ENCODE results near the gene THOP1.

THOP1 gene

DNA sequence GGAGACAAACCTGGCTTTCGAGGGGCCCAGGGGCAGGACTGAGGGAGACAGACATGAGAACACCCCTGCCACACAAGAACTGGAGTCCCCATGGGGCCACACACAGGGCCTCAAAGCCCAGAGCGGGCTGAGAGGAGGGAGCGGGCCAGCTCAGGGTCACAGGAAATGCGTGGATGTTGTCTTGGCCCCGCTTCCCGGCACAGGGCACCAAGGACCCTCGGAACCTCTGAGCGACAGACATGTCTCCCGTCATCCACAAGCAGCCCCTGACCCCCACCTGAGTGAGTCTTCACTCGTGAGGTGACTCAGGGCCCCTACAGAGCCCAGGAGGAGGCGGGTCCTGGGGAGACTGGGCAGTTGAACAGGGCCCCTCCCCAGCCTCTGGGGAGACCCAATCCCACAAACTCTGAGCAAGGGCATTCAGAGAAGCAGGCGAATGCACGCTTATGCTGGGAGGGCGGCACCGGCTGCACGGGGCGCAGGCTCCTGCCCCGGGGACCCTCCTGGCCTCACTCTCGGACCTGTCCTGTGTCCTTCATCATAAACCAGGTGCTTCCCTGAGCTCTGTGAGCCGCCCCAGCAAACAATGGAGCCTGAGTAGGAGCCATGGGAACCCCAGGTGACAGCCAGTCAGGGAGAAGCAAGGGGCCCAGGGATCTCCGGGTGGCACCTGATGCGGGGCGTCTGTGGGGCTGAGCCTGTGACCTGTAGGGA, 22.4 kb upstream of the THOP1 start:
- DNase-seq, result no peak

DNA sequence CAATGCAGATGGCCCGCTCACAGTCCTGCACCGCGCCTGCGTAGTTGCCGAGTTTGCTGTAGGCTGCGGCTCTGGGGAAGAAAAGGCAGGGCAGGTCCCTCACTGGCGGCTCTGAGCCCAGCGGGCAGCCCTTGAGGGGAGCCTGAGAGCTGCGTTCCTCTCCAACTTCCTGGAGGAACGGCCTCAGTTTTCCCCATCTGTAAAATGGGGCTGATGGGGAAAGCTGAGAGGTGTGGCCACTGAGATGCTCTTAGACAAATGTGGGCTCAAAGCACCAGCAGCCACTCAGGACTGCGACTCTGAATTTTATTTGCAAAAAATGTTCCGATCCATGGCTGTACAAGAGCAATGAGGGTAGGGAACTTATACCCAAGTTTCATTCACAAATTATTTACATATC, 21.6 kb upstream of the THOP1 start:
- DNase-seq, result no peak

DNA sequence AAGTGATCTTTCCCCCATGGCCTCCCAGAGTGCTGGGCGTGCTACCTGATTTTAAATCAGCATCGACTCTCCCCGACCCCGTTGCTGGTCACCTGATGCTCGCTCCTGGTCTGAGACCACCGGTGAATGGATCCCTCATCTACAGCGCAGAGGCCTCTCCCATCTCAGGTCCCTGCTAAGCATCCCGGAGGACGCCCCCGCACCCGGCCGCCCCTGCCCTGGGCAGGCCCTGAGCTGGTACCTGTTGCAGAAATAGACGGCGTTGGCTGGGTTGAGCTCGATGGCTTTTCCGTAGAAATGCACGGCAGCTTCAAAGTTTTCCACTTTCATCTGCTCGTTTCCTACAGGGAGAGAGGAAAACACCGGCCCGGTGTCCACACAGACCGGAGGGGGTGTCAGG, 20.4 kb upstream of the THOP1 start:
- no peak for DNase-seq

DNA sequence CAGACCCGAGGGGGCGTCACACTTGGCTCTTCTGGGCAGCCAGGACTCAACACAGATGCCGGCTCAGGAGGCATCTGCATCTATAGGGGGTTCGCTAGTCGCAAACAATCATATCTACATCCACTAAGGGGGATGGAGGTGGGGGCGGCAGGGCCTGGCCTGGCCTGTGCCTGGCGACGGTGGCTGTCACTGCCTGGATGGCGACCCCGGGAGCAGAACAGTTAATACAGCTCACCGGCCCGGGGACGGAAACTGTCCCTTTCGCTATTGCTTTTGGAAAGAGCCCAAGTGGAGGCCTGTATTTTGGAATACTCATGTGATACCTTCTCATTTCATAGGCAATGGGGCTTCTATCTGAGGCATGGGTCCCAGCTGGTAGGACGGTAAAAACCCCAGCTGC, 19.9 kb upstream of the THOP1 start:
- no peak for DNase-seq

DNA sequence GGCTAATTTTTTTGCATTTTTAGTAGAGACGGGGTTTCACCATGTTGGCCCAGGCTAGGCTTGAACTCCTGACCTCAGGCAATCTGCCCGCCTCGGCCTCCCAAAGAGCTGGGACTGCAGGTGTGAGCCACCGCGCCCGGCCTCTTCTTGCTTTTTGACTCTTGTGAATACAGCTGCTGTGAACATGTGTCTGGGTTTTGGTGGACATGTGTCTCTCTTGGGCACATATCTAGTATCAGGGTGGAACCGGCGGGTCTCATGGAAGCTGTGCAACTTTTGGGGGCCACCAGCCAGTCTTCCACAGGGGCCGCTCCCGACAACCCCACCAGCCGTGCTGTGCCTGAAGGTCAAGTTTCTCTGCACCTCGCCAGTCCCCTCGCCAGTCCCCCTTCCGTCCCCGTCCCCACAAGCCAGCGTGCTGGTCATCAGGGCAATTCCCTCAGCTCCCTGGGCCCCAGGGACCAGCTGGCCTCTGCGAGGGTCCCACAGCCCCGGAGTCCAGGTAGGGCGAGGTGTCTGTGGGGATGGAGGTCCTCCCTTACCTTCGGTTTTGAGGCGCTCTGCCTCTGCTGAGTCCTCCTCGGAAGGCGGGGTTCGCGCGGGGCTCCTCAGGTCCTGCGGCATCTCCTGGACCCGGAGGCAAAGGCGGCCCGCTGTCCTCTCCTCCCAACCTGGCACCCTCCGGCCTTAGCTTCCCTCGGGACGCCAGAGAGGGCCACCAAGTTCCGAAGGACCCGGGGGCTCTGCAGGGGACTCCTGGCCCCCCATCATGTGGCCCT, 18.5 kb upstream of the THOP1 start:
- DNase-seq, result no peak

DNA sequence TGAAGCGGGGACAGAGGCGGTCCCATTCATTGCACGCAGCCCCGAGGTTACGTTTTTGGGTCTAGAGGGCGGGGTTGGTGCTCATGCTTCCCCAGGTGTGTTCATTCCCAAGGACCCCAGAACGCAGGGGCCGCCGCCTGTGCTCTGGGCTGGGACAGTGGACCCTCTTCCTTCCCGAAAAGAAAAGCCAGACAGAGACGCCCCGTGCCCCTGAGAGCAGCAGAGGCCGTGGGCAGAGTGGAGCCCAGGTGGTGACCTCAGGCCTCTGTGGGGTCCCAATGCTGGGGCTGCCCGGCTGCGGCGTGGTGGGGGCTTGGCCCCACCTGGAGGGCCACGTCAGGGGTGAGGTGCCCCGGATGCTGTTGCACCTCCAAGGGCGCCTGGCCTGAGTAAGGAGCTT, 17.6 kb upstream of the THOP1 start:
- DNase-seq, result no peak

DNA sequence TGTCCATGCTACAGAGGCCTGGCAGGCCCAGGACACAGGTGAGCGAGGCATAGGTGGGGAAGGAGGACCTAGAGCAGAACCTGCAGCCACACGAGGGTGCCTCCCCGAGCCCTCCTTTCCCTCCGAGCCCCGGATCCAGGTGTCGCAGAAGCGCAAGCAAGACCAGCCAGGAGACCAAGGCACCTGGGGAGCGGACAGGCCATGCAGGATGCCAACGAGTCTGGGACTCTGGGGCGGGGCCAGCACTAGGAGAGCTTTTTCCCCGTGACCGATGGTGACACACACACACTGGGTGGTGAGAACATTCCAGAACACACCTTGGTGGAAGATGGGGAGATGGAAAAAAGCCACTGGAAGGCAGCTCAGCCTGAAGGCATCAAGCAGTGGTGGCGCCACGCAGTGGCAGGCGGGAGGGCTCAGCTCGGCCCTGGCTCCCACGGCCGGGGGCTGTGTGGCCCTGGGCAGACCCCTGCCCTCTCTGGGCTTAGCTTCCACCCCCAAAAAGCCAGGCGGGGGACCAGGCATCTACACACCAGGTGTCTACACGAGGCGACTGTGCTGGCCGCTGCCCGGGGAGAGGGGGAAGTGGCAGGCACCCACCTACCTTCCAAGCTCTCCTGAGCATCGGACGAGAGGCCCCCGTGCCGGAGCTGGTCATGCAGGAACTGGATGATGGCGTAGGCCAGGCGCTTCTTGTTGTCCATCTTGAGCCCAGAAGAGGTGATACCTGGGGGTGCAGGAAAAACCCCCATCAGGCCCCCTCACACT, 16.8 kb upstream of the THOP1 start:
- no peak for DNase-seq

DNA sequence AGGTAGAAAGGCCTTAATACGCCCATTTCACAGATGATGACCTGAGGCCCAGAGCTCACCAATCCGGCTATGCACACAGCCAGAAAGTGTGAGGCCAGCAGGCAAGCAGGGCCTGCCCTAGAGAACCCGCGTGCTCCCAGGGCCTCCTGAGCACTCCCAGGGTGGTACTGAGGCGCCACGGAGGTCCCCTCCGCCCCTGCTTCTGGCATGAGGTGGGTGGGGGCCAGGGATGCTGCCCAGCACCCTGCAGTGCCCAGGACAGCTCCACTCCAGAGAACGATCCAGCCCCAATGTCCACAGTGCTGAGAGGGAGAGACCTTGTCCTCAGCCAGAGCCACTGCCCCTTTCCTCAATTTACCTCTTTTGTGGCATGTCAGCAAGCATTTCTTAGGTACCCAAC, 16.1 kb upstream of the THOP1 start:
- DNase-seq, result no peak

DNA sequence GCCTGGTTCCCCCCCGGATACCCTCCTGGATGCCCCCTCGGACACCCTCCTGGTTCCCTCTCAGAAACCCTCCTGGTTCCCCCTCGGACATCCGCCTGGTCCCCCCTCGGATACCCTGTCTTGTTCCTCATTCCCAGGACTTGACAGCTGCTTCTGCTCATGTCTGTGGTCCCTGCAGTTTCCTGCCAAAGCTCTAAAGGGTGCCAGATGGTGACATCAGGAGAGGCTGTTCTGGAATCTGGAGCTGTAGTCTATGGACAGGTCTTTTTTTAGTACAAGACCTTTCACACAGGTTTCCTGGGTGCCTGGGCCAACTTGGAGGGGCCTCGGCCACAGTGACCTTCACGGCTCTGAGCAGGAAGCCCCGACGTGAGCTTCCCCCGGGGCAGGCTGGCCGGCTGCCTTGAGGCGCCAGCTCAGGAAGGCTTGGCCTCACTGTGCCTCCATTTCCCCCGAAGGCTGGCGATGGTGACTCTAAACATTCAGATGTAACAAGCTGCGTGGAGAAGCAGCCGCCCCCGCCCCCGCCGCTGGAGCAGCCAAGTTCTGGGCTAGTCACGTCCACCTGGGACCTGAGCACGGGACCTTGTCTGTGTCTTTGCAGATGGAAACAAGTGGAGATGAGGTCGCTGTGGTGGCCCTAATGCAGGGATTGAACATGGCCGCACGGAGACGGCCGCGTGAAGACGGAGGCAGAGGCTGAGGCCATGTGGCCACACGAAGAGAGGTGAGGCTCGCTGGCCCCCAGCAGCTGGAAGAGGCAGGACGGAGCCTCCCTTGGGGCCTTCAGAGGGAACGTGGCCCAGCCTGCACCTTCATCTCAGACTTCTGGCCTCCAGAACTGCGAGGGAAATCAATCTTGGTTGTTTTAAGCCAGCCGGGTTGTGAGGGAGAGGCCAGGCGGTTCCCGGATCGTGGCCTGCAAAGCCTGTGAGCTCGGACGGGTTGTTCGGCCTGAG, 15.0 kb upstream of the THOP1 start:
- no peak for DNase-seq

DNA sequence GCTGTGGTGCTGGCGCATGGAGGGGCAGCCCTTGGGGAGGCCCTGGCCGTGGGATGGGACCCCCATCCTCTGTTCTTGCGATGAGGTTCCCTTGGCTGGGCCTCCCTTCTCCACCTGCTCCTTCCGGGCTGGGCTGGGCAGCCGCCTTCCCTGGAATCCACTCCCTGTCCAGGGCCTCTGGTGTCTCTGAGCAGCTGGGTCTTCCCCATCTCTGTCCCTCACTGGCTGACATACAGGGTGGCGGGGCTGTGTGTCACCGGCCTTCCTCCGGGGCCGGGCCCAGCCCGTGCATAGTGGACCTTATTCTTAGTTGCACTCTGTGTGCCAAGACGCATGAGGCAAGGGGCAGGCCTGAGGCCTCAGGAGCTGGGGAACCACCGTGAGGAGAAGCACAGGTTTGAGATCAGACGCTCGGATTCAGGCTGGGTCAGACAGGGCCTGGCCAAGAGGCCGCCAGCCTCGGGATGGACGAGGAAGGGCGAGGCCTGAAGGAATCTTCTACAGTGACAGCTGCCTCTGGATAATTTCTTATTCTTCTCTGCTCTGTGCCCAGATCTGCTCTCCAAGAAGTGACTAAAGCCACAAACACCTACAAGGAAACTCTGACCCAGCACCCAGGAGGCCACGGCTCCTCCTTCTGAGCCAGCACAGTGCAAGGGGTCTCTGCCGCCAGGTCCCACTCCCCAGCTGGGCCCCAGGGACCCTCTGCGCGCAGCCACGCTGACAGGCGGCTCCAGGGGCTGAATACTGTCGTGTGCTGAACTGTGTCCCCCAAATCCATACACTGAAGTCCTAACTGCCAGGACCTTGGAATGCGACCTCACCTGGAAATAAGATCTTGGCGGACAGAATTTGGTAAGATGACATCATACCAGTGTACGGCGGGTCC, 13.3 kb upstream of the THOP1 start:
- no peak for DNase-seq

DNA sequence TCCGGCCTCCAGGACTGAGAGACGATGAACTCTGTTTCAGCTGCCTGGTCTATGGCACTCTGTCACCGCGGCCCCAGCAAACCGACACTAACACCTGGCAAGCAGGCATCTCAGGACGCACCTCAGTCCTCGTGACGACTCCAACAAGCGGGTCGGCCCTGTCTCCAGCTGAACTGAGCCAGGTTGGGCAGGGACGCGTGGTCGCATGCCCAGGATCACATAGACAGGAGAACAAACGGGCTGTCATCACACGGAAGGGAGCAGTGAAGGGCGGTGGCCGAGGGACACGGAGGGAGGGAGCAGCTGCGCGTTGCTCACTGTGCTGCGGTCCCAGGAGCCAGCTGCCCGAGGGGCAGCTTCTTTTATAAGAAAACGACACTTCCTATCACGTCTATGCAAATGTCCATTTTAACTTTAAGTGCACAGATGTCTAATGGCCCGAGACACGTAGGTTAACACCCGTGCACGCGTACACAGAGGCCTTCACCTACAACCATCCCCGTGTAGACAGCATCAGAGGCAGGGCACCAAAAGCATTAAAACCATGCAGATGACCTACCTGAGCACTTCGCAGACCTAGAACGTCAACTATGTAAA, 11.1 kb upstream of the THOP1 start:
- DNase-seq, result no peak

DNA sequence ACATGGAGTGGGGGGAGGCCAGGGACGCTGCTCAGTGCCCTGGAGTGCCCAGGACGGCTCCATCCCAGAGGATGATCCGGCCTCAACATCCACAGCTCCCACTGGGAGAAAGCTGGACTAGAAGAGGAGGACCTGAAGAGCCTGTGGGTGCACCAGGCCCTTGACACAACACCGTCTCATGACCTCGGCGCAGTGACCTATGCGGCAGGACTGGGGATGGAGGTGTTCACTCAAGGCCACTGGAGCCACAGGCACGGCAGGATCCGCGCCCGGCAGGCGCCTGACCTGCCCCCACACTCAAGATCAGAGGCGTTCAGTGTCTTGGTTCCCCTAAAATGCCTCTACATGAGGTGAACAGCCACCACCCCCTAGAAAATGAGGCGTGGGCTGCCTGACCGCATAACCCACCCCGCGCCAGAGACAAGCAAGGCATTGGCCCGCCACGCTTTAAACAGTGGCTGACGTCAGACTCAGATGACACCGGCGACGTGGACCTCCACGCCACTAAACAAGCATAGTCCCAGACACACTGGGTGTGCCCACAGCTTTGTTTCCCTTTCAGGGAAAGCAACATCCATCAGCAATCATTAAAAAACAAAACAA, 10.2 kb upstream of the THOP1 start:
- no peak for DNase-seq

DNA sequence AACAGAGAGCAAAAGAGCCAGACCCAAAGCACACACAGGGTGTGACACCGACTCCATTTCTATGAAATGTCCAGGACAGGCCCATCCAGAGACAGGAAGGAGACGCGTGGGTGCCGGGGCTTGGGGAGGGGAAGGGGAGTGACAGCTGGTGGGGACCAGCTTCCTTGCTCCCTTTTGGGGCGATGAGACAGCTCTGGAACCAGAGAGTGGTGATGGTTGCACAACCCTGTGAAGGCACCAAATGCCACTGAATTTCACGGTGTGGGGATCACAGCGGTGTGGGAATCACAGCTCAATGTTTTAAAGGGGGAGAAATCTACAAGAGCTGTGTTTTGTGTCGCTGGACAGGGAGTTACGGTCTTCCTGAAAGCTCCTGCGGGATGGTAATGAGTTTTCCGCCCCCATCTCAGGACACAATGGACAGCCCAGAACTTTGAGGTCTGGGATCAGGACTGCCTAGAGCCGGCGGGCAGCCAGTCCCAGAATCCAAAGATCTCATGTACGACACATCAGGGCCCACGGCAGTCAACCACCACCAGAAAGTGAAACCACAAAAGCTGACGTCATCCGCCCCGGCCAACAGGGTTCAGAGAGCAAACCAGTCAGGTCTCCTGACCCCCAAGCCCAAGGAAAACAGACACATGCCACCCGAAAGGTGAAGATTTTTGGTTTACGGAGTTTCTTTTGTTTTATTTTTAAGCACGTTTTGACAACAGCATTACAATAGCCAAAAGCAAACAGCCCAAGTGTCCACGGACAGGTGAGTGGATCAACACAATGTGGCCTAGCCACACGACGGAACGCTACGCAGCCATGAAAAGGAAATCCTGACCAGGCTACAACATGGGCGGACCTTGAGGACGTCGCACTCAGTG, 9.5 kb upstream of the THOP1 start:
- DNase-seq, result no peak

DNA sequence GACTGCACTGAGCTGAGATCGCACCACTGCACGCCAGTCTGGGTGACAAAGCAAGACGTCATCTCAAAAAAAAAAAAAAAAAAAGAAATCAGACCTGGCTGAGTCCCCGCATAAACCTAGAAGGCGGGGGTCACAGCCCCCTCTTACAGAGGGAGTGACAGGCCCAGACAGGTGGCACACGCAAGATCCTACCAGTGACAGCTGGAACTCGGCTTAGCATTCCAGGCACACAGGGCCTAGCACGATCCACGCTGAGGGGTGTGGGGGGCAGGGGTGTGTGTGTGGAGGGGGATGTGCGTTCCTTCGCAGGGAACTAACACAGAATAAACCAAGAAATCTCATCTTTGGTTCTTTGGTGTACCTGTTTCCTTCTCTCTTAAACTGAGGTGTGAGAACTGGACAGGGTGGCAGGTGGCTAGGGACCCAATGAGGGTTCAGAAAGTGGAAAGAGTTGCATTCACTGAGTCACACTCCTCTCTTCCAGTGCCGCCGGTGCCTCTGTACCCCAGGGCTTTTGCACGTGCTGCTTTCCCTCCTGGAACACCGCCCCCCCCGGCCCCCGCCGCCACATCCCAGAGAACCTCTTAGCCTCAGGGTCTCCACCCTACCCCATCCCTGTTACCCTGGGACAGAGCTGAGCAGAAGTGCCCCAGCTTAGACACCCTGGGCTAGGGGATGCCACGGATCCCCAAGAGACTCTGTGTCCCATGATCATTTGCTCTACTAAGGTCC, 7.2 kb upstream of the THOP1 start:
- no peak for DNase-seq

DNA sequence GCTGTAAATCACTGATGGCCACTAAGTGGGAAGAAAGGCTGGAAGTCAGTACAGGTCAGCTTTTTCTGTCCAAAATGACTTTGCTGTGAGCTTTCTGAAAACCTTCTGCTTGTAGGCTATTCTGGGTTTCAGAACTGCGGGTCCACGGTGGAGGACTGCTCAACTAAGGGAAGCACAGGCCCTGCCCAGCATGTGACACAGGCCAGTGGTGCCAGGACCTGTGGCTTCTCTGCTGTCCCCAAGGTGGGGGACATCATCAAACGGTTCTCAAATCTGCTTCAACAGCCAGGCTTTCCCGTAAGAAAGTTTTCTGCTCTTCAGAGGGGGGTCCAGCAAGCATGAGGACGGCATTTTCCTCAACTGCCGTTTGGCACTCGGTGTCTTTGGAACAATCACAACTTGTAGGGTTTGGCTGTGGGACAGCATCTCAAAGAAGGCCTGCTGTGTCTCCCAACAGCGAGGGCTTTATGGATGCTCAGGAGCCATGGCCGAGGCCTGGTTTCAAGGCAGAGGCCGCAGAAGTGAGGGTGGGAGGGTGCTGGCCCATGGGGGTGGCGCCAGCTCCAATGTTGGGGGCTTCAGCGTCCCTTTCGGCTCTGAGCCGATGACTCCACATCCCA, 6.1 kb upstream of the THOP1 start:
- DNase-seq, result no peak

DNA sequence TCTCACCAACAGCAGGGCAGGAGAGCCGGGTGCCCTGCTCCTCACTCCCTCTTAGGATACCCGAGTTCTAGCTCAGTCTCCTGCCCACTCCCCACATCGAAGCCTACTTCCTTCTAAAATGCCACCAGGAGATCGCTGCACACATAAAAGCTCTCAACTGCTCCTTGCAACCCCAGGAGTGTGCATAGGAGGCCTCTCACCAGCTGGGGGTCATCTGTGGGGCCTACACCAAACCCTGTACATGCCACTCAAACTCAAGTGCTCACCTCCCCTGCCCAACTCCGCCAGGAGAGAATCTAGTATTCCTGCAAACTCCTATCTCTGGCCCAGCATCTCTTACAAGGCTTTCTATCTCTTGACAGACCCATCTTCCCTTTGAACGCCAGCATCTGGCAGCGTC, 5.0 kb upstream of the THOP1 start:
- DNase-seq, result no peak

DNA sequence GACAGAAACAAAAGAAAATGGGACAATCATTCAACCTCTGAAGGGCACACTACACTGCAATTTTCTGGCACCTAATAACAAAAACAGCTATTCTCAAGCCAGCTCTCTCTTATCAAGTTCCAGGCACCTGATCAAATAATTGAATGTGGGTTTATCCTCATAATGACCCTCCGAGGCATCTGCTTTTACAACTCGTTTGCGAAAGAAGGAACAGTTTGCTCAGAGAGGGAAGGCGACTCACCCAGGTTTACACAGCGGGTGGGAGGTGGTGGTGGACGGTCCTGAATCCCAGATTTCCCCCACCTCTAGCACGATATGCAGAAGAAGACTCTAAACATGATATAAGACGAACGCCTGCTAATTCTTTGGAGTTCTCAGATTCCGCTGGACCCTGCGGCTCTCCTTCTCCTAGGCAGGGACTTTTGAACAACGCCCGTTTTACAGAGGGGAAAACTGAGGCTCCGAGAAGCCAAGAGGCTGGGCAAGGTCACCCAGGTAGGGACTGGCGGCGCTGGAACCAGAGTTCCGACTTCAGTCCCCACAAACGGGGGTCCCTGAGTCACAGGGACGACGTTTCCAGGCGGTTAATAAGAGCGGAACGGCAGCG, 2.9 kb upstream of the THOP1 start:
- DNase-seq, result no peak

Data from NCI-H1417 treated with DMSO at 0.1 percent for 48 hours (cell line).